Measurements from ENCODE around the gene SLC17A5. TPM values are rescaled to one million over a fixed set of nuclear protein-coding genes. Genes with fewer than 3 reads are reported as not detected.

The SLC17A5 gene
- total and polyA plus RNA-seq, 9 of the 15 experiments (the other 6 are each of a cell fraction or from before 2014, with no cell fraction given), result 1.3 to 7.2 (median 3.4) TPM

DNA sequence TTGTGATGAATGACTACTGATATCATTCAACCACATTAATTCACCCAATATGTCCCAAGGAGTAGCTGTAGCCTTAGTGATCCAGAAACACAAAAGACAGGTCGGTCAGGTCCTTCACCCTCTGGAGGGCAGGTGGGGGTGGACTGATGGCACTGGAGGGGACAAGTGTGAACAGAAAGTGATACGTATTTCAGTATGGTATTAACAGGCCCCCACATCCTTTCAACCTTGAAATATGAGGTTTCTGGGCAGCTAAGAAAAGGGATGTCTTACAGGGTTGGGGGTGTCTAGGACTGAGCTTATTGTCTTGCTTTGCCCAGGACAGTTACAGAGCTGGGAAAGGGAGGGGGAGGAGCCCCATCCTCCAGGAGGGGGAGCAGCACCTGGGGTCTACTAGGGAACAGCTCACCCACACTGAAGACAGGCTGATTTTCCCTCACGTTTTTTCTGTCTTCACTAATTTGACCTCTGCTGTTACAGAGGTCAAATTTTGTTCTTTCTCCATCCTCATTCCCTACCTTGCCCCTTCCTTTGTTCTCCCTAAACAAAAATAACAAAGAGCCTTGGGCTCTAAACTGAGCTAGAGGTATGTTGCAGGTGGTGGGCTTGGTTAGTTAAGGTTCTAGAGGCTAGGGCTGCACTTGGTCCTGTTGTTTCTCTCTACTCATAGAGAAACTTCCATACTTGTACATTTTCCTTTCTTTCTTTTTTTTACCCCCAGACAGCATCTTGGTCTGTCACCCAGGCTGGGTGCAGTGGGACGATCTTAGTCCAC is 95.0 kb downstream of the SLC17A5 start (continued):
- TF ChIP-seq, protein P1, sequence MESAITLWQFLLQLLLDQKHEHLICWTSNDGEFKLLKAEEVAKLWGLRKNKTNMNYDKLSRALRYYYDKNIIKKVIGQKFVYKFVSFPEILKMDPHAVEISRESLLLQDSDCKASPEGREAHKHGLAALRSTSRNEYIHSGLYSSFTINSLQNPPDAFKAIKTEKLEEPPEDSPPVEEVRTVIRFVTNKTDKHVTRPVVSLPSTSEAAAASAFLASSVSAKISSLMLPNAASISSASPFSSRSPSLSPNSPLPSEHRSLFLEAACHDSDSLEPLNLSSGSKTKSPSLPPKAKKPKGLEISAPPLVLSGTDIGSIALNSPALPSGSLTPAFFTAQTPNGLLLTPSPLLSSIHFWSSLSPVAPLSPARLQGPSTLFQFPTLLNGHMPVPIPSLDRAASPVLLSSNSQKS (CRISPR knock-in tag; IDR thresholded peaks at IDR 0.05), result no peak
- TF ChIP-seq ZKSCAN8 (CRISPR knock-in tag; IDR thresholded peaks at IDR 0.05) (no peak), CHD4 (IDR thresholded peaks at IDR 0.05; ENCODE audit: insufficient read depth, insufficient replicate concordance, low read depth, low read length, poor library complexity, severe bottlenecking) (no peak)
- TF ChIP-seq, protein P2, sequence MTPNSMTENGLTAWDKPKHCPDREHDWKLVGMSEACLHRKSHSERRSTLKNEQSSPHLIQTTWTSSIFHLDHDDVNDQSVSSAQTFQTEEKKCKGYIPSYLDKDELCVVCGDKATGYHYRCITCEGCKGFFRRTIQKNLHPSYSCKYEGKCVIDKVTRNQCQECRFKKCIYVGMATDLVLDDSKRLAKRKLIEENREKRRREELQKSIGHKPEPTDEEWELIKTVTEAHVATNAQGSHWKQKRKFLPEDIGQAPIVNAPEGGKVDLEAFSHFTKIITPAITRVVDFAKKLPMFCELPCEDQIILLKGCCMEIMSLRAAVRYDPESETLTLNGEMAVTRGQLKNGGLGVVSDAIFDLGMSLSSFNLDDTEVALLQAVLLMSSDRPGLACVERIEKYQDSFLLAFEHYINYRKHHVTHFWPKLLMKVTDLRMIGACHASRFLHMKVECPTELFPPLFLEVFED (CRISPR knock-in tag; conservative IDR thresholded peaks at IDR 0.05), result no peak
- TF ChIP-seq, protein P3, sequence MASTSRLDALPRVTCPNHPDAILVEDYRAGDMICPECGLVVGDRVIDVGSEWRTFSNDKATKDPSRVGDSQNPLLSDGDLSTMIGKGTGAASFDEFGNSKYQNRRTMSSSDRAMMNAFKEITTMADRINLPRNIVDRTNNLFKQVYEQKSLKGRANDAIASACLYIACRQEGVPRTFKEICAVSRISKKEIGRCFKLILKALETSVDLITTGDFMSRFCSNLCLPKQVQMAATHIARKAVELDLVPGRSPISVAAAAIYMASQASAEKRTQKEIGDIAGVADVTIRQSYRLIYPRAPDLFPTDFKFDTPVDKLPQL (IDR thresholded peaks at IDR 0.05; ENCODE audit: extremely low read depth, insufficient read length), result no peak

DNA sequence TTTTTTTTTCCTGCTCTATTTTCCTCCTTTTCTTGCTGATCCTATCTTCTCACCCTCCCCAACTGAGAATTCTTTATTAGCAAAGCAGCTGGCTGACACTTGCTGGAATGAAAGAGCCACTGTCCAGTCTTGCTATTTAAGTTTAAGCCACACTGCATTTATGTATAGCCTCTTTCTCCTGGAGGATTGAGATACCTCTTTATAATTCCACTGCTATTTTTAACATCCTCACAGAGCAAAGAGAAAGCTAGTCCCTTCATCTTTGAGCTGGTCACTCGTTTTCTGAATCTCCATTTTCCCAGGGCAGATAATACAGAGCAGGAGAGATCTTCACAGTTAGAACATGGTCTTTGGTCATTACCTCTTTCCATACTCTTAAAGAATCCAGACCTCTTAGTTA is 97.0 kb downstream of the SLC17A5 start:
- Histone ChIP-seq H4K20me1 (replicated peaks; ENCODE audit: control insufficient read depth, insufficient read depth, low read length) (no peaks in the 10 kb centered on the region), H3K27me3 (ENCODE audit: control insufficient read depth in 2 of 2, insufficient read depth in 2 of 2, low read length in 2 of 2) (no peaks in the 10 kb centered on the region), H3K9me3 (replicated peaks; ENCODE audit: control insufficient read depth, insufficient read depth, low read depth, low read length) (no peaks in the 10 kb centered on the region), H3K4me3 (no peak overlapping the region), H3K4me2 (ENCODE audit: insufficient read depth, low read length) (no peak overlapping the region), H3K9me1 (ENCODE audit: control insufficient read depth, insufficient read depth, low read length) (no peaks in the 10 kb centered on the region), H3K27ac (ENCODE audit: extremely low read depth, low read depth, low read length) (no peak overlapping the region), H3K36me3 (ENCODE audit: control insufficient read depth, insufficient read depth, low read length) (no peaks in the 10 kb centered on the region), H3K4me1 (replicated peaks in 1 of 2; ENCODE audit: control insufficient read depth in 2 of 2, insufficient read depth in 2 of 2, low read length in 2 of 2) (no peaks in the 10 kb centered on the region; a peak in 2 of 5 replicates), H2AFZ (ENCODE audit: low read depth, low read length) (no peak overlapping the region), H3K79me2 (ENCODE audit: control insufficient read depth, insufficient read depth, low read length) (no peaks in the 10 kb centered on the region), H3K9ac (ENCODE audit: insufficient read depth in 1 of 2, low read depth in 2 of 2, low read length in 2 of 2) (no peak overlapping the region)
- FAIRE-seq (no peak), ATAC-seq (no peak), DNase-seq (ENCODE audit: extremely low read depth in 1 of 4, low spot score in 3 of 4) (no peak)
- in situ Hi-C loops (cut with MboI), result no loop called here
- ChIA-PET CTCF (ENCODE audit: low intra/inter-chr PET ratio) (no interaction called here), POLR2A (interaction anchor here (1.3 to 2.3 kb wide), 3 partner anchors 8 to 37 kb away, joined by 3 to 6 read pairs (median 6); no protein-coding TSS in a partner anchor)
- intact Hi-C loops (cut with micrococcal nuclease), result no loop called here
- WGBS (ENCODE audit: insufficient coverage, low coverage, missing lambda C conversion rate), result 7% methylated on average over 1 of the region's 1 CpG
- BruUV-seq (replicated peaks), result no TSS peak

Data from K562 (cell line).